Measurements from ENCODE around the gene CPNE9. TPM values are rescaled to one million over a fixed set of nuclear protein-coding genes. Genes with fewer than 3 reads are reported as not detected.

Gene CPNE9
- total RNA-seq, 1 donor from 2014 or later = 0.20 TPM

- no peak for FAIRE-seq
Measured at GRCh38 chr3:9727041-9727595, 23.5 kb downstream of the CPNE9 start.

DNA sequence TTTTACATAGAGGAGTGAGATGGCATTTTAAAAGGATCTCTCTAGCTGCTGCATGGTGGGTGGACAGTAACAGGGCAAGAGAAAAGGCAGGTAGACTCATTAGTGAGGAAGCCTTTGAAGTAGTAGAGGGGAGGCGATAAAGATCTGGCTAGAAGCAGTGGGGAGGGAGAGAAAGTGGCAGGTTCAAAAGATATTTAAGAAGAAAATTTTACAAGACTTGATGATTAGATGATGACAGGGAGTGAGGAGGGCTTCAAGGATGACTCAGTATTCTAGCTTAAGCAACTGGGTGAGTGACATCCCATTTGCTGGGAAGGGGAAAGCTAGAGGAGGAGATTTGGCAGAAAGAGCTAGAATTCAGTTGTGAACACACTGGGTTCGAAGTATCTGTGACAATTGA, 24.1 kb downstream of the CPNE9 start:
- H3K27ac Mint-ChIP-seq (ENCODE audit: unreplicated experiment) = no peak overlapping the region
- H3K4me1 Mint-ChIP-seq (ENCODE audit: low read depth, unreplicated experiment) = peaks cover 11% of the 10 kb centered on the region
- Histone ChIP-seq H3K79me2 (ENCODE audit: insufficient read depth, low read length) (peaks cover 13% of the 10 kb centered on the region), H3K27ac (ENCODE audit: low read depth, low read length) (no peak overlapping the region), H3K27me3 (ENCODE audit: insufficient read depth, low read length) (no peaks in the 10 kb centered on the region), H3K9ac (ENCODE audit: low read length) (no peak overlapping the region), H2AFZ (ENCODE audit: low read depth, low read length) (no peak overlapping the region), H3K4me2 (ENCODE audit: low read length) (no peak overlapping the region), H3K4me1 (ENCODE audit: insufficient read depth, low read length) (peaks cover 10% of the 10 kb centered on the region), H4K20me1 (ENCODE audit: insufficient read depth, low read length) (peaks cover 7% of the 10 kb centered on the region), H3K36me3 (ENCODE audit: insufficient read depth, low read length) (no peaks in the 10 kb centered on the region), H3K9me3 (ENCODE audit: insufficient read depth, low read depth, low read length) (no peaks in the 10 kb centered on the region), H3K4me3 (ENCODE audit: insufficient read depth, low read depth, low read length) (no peak overlapping the region)
- H3K9me3 Mint-ChIP-seq (ENCODE audit: unreplicated experiment) = peaks cover 1% of the 10 kb centered on the region
- no peak overlapping the region for H3K4me3 Mint-ChIP-seq (ENCODE audit: unreplicated experiment)
- FAIRE-seq = no peak
- H3K36me3 Mint-ChIP-seq (ENCODE audit: low read depth, unreplicated experiment) = peaks cover 3% of the 10 kb centered on the region
- TF ChIP-seq, protein P1, sequence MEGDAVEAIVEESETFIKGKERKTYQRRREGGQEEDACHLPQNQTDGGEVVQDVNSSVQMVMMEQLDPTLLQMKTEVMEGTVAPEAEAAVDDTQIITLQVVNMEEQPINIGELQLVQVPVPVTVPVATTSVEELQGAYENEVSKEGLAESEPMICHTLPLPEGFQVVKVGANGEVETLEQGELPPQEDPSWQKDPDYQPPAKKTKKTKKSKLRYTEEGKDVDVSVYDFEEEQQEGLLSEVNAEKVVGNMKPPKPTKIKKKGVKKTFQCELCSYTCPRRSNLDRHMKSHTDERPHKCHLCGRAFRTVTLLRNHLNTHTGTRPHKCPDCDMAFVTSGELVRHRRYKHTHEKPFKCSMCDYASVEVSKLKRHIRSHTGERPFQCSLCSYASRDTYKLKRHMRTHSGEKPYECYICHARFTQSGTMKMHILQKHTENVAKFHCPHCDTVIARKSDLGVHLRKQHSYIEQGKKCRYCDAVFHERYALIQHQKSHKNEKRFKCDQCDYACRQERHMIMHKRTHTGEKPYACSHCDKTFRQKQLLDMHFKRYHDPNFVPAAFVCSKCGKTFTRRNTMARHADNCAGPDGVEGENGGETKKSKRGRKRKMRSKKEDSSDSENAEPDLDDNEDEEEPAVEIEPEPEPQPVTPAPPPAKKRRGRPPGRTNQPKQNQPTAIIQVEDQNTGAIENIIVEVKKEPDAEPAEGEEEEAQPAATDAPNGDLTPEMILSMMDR (IDR thresholded peaks at IDR 0.05; ENCODE audit: insufficient read depth, low read depth, low read length) = no peak
- no peak for TF ChIP-seq EZH2 (IDR thresholded peaks at IDR 0.05; ENCODE audit: insufficient read depth, low read length)
- peaks cover 5% of the 10 kb centered on the region for H3K27me3 Mint-ChIP-seq (ENCODE audit: low read depth, unreplicated experiment)
- no peak for DNase-seq (ENCODE audit: low read depth)

More at GRCh38 chr3:9727041-9727595, 23.5 kb downstream of the CPNE9 start:
- no peak overlapping the region for H3K27ac ChIP-seq (ENCODE audit: low read depth, low read length)
- no peak overlapping the region for H3K4me2 ChIP-seq (ENCODE audit: low read length)
- H3K9ac ChIP-seq (ENCODE audit: low read length) = no peak overlapping the region
- H3K4me3 ChIP-seq (ENCODE audit: insufficient read depth, low read depth, low read length) = no peak overlapping the region
- no peaks in the 10 kb centered on the region for H3K27me3 ChIP-seq (ENCODE audit: insufficient read depth, low read length)
- no peaks in the 10 kb centered on the region for H3K9me3 ChIP-seq (ENCODE audit: insufficient read depth, low read depth, low read length)
- no peak overlapping the region for H2AFZ ChIP-seq (ENCODE audit: low read depth, low read length)
- Mint-ChIP-seq H3K4me1 (ENCODE audit: low read depth, unreplicated experiment) (peaks cover 6% of the 10 kb centered on the region), H3K27me3 (ENCODE audit: low read depth, unreplicated experiment) (peaks cover 8% of the 10 kb centered on the region), H3K27ac (ENCODE audit: unreplicated experiment) (no peak overlapping the region), H3K36me3 (ENCODE audit: low read depth, unreplicated experiment) (no peaks in the 10 kb centered on the region), H3K4me3 (ENCODE audit: unreplicated experiment) (no peak overlapping the region), H3K9me3 (ENCODE audit: unreplicated experiment) (peaks cover 2% of the 10 kb centered on the region)
- TF ChIP-seq, protein P1 (IDR thresholded peaks at IDR 0.05; ENCODE audit: insufficient read depth, low read depth, low read length) = no peak
- no peak for TF ChIP-seq EZH2 (IDR thresholded peaks at IDR 0.05; ENCODE audit: insufficient read depth, low read length)
- peaks cover under 1% of the 10 kb centered on the region for H4K20me1 ChIP-seq (ENCODE audit: insufficient read depth, low read length)
- H3K79me2 ChIP-seq (ENCODE audit: insufficient read depth, low read length) = peaks cover 7% of the 10 kb centered on the region
- no peak for DNase-seq (ENCODE audit: low read depth)
- H3K4me1 ChIP-seq (ENCODE audit: insufficient read depth, low read length) = peaks cover 5% of the 10 kb centered on the region
- H3K36me3 ChIP-seq (ENCODE audit: insufficient read depth, low read length) = no peaks in the 10 kb centered on the region

DNA sequence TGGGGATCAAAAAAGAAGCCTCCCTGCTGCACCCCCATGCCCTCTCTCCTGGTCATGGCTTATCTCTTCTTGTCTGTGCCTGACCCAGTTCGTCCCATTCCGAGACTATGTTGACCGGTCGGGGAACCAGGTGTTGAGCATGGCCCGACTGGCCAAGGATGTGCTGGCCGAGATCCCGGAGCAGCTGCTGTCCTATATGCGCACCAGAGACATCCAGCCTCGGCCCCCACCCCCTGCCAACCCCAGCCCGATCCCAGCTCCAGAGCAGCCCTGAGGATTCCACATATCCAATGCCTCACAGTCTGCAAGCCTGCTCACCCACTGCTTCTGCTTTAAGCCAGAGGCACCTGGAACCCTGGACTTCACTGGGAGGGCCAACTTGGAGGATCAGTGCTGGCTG, 25.8 kb downstream of the CPNE9 start:
- H3K4me1 Mint-ChIP-seq (ENCODE audit: low read depth, unreplicated experiment) = peaks cover 24% of the 10 kb centered on the region
- Histone ChIP-seq H3K9ac (ENCODE audit: low read length) (no peak overlapping the region), H4K20me1 (ENCODE audit: insufficient read depth, low read length) (peaks cover 24% of the 10 kb centered on the region), H3K4me1 (ENCODE audit: insufficient read depth, low read length) (peaks cover 16% of the 10 kb centered on the region), H2AFZ (ENCODE audit: low read depth, low read length) (no peak overlapping the region), H3K4me2 (ENCODE audit: low read length) (no peak overlapping the region), H3K79me2 (ENCODE audit: insufficient read depth, low read length) (peaks cover 30% of the 10 kb centered on the region), H3K27me3 (ENCODE audit: insufficient read depth, low read length) (no peaks in the 10 kb centered on the region), H3K36me3 (ENCODE audit: insufficient read depth, low read length) (peaks cover 2% of the 10 kb centered on the region), H3K27ac (ENCODE audit: low read depth, low read length) (no peak overlapping the region), H3K4me3 (ENCODE audit: insufficient read depth, low read depth, low read length) (no peak overlapping the region), H3K9me3 (ENCODE audit: insufficient read depth, low read depth, low read length) (no peaks in the 10 kb centered on the region)
- H3K36me3 Mint-ChIP-seq (ENCODE audit: low read depth, unreplicated experiment) = peaks cover 11% of the 10 kb centered on the region
- DNase-seq (ENCODE audit: low read depth) = no peak
- no peak overlapping the region for H3K27ac Mint-ChIP-seq (ENCODE audit: unreplicated experiment)
- TF ChIP-seq, protein P1 (IDR thresholded peaks at IDR 0.05; ENCODE audit: insufficient read depth, low read depth, low read length) = no peak
- TF ChIP-seq EZH2 (IDR thresholded peaks at IDR 0.05; ENCODE audit: insufficient read depth, low read length) = no peak
- H3K4me3 Mint-ChIP-seq (ENCODE audit: unreplicated experiment) = peak overlapping the region; percentile 17
- no peak for FAIRE-seq
- H3K9me3 Mint-ChIP-seq (ENCODE audit: unreplicated experiment) = no peaks in the 10 kb centered on the region
- peaks cover 3% of the 10 kb centered on the region for H3K27me3 Mint-ChIP-seq (ENCODE audit: low read depth, unreplicated experiment)
